NCI-H146 (cell line): Measurements from ENCODE around the gene NANOS2.
"Not testable (repeated sequence)": the region's sequence is repeated elsewhere in the genome, so short reads cannot be mapped to it uniquely, and the experiment has no call there.

ENCODE experiments used
- DNase-seq: peaks from one replicate; lab custom pipeline; 2025; lab: John Stamatoyannopoulos, UW

The NANOS2 gene

GRCh38 chr19:45927565-45928261 lies 13.1 kb upstream of the NANOS2 start:
- DNase-seq = peak; percentile 98

DNA sequence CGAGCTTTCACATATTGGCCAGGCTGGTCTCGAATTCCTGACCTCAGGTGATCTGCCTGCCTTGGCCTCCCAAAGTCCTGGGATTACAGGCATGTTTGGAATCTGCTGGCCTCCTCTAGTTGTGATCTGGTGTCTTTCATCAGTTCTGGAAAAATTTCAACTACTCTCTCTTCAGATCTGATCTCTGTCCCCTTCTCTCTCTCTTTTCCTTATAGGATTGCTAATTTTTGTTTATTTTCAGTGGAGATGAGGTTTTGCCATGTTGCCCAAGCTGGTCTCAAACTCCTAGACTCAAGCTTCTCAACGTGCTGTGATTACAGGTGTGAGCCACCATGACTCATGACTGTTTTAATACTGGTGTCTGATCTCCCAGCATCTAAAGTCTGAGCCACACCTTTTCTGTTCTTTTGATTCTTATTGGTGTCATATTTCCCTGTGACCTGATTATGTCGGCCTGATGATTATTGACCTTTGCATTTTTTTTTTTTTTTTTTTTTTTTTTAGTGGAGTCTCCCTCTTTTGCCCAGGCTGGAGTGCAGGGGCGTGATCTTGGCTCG lies 10.4 kb upstream of the NANOS2 start:
- peak; percentile 46 for DNase-seq

DNA sequence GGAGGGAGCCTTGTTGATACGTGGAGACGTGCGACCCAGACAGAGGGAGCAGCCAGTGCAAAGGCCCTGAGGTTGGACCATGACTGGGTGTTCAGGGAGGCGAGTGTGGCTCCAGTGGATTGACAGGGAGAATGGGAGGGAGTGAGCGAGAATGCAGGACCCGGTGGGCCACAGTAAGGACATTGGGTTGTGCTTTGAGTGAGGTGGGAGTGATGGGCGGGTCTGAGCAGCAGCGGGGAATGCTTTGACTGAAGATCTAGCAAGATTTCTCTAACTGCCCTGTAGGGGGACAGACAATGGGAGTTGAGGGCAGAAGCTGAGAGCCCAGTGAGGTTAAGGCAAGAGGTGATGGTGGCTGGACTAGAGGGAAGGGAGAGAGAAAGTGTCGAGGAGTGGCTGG lies 7.7 kb upstream of the NANOS2 start:
- DNase-seq = no peak

GRCh38 chr19:45920458-45920857 lies 5.9 kb upstream of the NANOS2 start:
- no peak for DNase-seq

- no peak for DNase-seq
These were observed 5.1 kb upstream of the NANOS2 start for GRCh38 chr19:45919678-45920077.

- no peak for DNase-seq
These were observed 4.1 kb upstream of the NANOS2 start for GRCh38 chr19:45918721-45919120.

- no peak for DNase-seq
These were observed 3.0 kb upstream of the NANOS2 start for GRCh38 chr19:45917421-45918091.

GRCh38 chr19:45911291-45911690 lies 3.3 kb downstream of the NANOS2 start:
- peak; percentile 19 for DNase-seq

DNA sequence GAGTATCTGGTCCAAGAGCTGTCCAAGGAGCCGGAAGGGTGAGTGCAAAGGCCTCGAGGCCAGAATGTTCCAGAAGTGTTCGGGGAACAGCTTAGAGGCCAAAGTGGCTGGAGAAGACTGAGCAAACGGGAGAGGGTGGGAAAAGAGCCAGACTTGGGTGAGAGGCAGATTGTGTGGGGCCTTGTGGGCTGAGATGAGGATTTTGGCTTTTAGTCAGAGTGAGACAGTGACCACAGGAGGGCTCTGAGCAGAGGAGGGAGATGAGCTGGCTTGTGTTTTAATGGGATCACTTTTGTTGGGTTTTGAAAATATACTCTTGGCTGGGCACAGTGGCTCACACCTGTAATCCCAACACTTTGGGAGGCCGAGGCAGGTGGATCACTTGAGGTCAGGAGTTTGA lies 5.6 kb downstream of the NANOS2 start:
- no peak for DNase-seq

- DNase-seq = no peak
These were observed 8.4 kb downstream of the NANOS2 start for GRCh38 chr19:45906221-45906620.

GRCh38 chr19:45905011-45905410 lies 9.6 kb downstream of the NANOS2 start:
- no peak for DNase-seq

GRCh38 chr19:45902651-45903625 lies 11.6 kb downstream of the NANOS2 start:
- peak; percentile 99 for DNase-seq

DNA sequence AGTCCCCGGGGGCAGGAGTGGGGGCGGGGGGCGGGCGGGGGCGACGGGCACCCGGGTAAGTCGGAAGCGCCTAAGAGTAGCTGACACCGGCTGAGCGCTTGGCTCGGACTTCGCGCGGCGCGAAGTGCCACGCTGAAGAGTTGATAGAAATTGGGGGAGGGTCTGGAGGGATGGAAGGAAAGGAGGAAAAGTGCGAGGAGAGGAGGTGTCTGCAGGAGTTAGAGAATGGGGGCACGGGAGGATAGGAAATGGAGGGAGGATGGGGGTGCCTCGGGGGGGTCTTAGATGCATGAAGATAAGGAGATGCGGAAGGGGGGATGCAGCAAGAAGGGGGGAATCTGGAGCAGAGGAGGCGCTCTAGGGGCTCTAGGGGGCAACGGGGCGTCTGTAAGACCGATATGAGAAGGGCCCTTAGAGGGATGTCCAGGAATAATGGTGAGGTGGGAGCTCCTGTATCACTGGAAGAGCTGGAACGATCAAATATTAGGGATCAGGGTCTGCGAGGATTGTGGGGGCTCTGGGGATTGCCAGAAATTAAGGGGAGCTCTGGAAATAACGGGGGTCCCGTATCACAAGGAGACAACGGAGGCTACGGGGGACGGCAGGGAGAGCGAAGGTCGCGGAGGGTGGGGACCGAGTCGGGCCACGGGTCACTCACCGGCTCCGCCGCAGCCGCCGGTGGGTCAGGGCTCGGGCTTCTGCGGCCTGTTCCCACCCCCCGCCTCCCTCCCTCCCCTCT lies 12.5 kb downstream of the NANOS2 start, which contains the start of gene MYPOP:
MYPOP (minus strand) TSS at position 702 of the 739 bp plus-strand sequence. CDS start 840 bp downstream, outside the sequence.
- DNase-seq = peak; percentile 56

DNA sequence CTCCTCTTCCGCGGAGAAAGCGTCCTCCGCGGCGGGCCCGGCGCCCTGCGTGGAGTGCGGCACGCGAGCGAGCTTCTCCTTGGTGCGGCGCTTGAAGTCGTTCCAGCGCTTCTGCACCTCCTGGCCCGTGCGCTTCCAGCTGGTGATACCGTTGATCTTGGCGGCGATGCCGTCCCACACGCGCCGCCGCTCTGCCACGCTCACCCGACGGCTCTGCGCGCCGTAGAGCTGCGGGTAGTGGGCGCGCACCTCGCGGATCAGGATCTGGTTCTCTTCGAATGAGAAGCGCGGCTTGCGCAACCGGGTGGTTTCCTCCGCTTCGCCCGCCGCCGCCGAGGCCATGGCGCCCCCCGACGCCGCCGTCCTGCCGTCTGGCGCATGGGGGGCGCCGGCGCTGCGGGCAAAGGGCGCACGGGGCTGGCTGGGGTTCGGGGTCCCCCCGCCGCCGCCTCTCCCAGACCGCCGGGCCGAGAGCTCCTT lies 13.1 kb downstream of the NANOS2 start:
- DNase-seq = no peak

GRCh38 chr19:45900738-45901431 lies 13.7 kb downstream of the NANOS2 start:
- no peak for DNase-seq

- no peak for DNase-seq
These were observed 14.5 kb downstream of the NANOS2 start for GRCh38 chr19:45899919-45900589.

- no peak for DNase-seq
These were observed 15.3 kb downstream of the NANOS2 start for GRCh38 chr19:45899253-45899652.

DNA sequence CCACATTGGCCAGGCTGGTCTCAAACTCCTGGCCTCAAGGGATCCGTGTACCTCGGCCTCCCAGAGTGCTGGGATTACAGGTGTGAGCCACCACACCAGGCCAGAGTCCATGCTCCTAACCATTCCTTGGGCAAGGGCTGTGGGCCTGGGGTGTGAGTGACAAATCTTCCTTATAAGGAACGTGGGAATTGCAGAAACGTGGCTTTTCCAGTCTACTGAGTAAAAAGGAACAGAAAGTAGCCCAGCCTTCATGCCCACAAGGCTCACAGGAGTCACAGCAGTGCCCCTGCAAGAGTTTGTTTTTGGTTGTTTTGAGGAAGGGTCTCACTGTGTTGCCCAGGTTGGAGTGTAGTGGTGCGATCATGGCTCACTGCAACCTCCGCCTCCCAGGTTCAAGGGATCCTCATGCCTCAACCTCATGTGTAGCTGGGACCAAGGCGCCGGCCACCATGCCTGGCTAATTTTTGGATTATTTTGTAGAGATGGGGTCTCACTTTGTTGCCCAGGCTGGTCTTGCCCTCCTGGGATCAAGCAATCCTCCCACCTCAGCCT lies 17.2 kb downstream of the NANOS2 start:
- DNase-seq = no peak

- not testable (repeated sequence) for DNase-seq
These were observed 18.5 kb downstream of the NANOS2 start for GRCh38 chr19:45895983-45896599.
